ENCODE measurements around the gene ZDHHC11.

ZDHHC11 gene

GRCh38 chr5:759781-760362, 90.9 kb downstream of the ZDHHC11 start:
- TF ChIP-seq, protein P1, sequence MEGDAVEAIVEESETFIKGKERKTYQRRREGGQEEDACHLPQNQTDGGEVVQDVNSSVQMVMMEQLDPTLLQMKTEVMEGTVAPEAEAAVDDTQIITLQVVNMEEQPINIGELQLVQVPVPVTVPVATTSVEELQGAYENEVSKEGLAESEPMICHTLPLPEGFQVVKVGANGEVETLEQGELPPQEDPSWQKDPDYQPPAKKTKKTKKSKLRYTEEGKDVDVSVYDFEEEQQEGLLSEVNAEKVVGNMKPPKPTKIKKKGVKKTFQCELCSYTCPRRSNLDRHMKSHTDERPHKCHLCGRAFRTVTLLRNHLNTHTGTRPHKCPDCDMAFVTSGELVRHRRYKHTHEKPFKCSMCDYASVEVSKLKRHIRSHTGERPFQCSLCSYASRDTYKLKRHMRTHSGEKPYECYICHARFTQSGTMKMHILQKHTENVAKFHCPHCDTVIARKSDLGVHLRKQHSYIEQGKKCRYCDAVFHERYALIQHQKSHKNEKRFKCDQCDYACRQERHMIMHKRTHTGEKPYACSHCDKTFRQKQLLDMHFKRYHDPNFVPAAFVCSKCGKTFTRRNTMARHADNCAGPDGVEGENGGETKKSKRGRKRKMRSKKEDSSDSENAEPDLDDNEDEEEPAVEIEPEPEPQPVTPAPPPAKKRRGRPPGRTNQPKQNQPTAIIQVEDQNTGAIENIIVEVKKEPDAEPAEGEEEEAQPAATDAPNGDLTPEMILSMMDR (IDR thresholded peaks at IDR 0.05; ENCODE audit: insufficient read depth, low read length), result no peak
- TF ChIP-seq POLR2AphosphoS5 (IDR thresholded peaks at IDR 0.05; ENCODE audit: low read depth) (no peak), REST (IDR thresholded peaks at IDR 0.05; ENCODE audit: insufficient replicate concordance, low read depth) (no peak), SPI1 (IDR thresholded peaks at IDR 0.05; ENCODE audit: borderline replicate concordance, low read depth) (no peak), GABPA (IDR thresholded peaks at IDR 0.05; ENCODE audit: low read depth) (no peak)
- peaks cover 17% of the 10 kb centered on the region for H3K27me3 ChIP-seq (ENCODE audit: insufficient read depth, poor library complexity, severe bottlenecking)
- H3K4me3 ChIP-seq (replicated peaks; ENCODE audit: insufficient read depth, low read length), result no peak overlapping the region
- no peak for DNase-seq (ENCODE audit: low read depth in 1 of 2, low spot score in 1 of 2)
- H3K27ac ChIP-seq (replicated peaks), result no peak overlapping the region

DNA sequence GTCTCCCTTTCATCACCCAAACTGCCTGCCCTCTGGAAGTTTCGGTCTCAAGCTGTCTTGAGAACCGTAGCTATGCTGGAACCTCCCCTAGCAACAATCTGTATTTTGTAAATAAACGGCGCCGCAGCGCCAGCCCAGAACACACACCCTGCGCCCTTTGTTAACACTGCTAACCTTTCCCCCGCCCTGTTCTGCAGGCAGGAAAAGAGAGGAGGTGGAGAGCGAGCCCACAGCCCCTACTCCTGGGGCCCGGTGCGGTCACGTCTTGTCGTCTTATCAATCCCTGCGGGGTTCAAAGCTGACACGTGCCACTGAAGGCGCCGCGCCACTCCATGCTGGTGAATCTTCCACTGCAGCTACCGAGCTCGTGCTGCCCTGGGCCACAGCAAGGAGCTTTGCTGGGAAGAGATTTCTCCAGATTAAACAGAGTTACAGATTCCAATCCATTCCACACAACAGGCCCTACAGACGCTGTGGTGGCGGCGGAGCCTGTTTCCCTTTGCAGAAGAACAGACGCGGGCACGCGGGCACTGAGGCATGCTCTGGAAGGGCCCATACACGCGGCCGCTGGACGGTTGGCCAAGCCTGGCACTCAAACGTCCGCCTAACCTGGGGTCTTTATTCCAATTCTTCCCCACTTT, 91.6 kb downstream of the ZDHHC11 start:
- TF ChIP-seq GABPA (IDR thresholded peaks at IDR 0.05; ENCODE audit: low read depth) (no peak), SPI1 (IDR thresholded peaks at IDR 0.05; ENCODE audit: borderline replicate concordance, low read depth) (no peak), POLR2AphosphoS5 (IDR thresholded peaks at IDR 0.05; ENCODE audit: low read depth) (no peak), REST (IDR thresholded peaks at IDR 0.05; ENCODE audit: insufficient replicate concordance, low read depth) (no peak)
- TF ChIP-seq, protein P1 (IDR thresholded peaks at IDR 0.05; ENCODE audit: insufficient read depth, low read length), result no peak
- DNase-seq (ENCODE audit: low read depth in 1 of 2, low spot score in 1 of 2), result no peak
- no peak overlapping the region for H3K27ac ChIP-seq (replicated peaks)
- peaks cover 17% of the 10 kb centered on the region for H3K27me3 ChIP-seq (ENCODE audit: insufficient read depth, poor library complexity, severe bottlenecking)
- H3K4me3 ChIP-seq (replicated peaks; ENCODE audit: insufficient read depth, low read length), result no peak overlapping the region

GRCh38 chr5:758698-759053, 92.1 kb downstream of the ZDHHC11 start:
- H3K4me3 ChIP-seq (replicated peaks; ENCODE audit: insufficient read depth, low read length), result no peak overlapping the region

More at GRCh38 chr5:758698-759053, 92.1 kb downstream of the ZDHHC11 start:
- TF ChIP-seq, protein P1 (IDR thresholded peaks at IDR 0.05; ENCODE audit: insufficient read depth, low read length), result no peak
- TF ChIP-seq SPI1 (IDR thresholded peaks at IDR 0.05; ENCODE audit: borderline replicate concordance, low read depth) (no peak), POLR2AphosphoS5 (IDR thresholded peaks at IDR 0.05; ENCODE audit: low read depth) (no peak), GABPA (IDR thresholded peaks at IDR 0.05; ENCODE audit: low read depth) (no peak), REST (IDR thresholded peaks at IDR 0.05; ENCODE audit: insufficient replicate concordance, low read depth) (no peak)
- Histone ChIP-seq H3K27me3 (ENCODE audit: insufficient read depth, poor library complexity, severe bottlenecking) (peaks cover 17% of the 10 kb centered on the region), H3K27ac (replicated peaks) (no peak overlapping the region)
- DNase-seq (ENCODE audit: low read depth in 1 of 2, low spot score in 1 of 2), result no peak
